Adipocyte (in vitro differentiated cells): ENCODE results near the gene THBS4.
A peak's percentile ranks its signal among the peaks of the same experiment; 100 is the strongest.
"Not testable (repeated sequence)": the region's sequence is repeated elsewhere in the genome, so short reads cannot be mapped to it uniquely, and the experiment has no call there.

Source experiments
- DNase-seq: peaks from one replicate; pipeline ENCODE4 v3.0.0-alpha.2; 2015; ENCODE audit warnings: low read depth
- H3K27me3 ChIP-seq: replicated peaks from 2 replicates; pipeline ENCODE4 v1.7.0; 2013; ENCODE audit warnings: mild to moderate bottlenecking, low read length, moderate library complexity; ENCODE audit not compliant: control insufficient read depth, insufficient read depth
- H3K36me3 ChIP-seq: 2 replicates; pipeline ENCODE4 v1.7.0; 2013; ENCODE audit warnings: low read length, mild to moderate bottlenecking, moderate library complexity; ENCODE audit not compliant: control insufficient read depth, insufficient read depth, severe bottlenecking
- H3K4me1 ChIP-seq: 2 replicates; pipeline ENCODE4 v1.7.0; 2013; ENCODE audit warnings: mild to moderate bottlenecking, low read length, moderate library complexity; ENCODE audit not compliant: control insufficient read depth, insufficient read depth
- H3K4me3 ChIP-seq: 2 replicates; pipeline ENCODE4 v1.7.0; 2013; ENCODE audit warnings: mild to moderate bottlenecking, low read length, moderate library complexity
- H3K9ac ChIP-seq: 2 replicates; pipeline ENCODE4 v1.7.0; 2013; ENCODE audit warnings: mild to moderate bottlenecking, low read length, moderate library complexity
- H3K9me3 ChIP-seq: 2 replicates; pipeline ENCODE4 v1.7.0; 2013; ENCODE audit warnings: mild to moderate bottlenecking, low read length, moderate library complexity; ENCODE audit not compliant: control insufficient read depth

Gene THBS4

GRCh38 chr5:80082281-80082680, 47.1 kb downstream of the THBS4 start:
- Histone ChIP-seq H3K4me1 (peaks cover 4% of the 10 kb centered on the region), H3K27me3 (no peaks in the 10 kb centered on the region), H3K36me3 (no peaks in the 10 kb centered on the region), H3K4me3 (peak overlapping the region; percentile 80), H3K9me3 (no peaks in the 10 kb centered on the region), H3K9ac (peak overlapping the region; percentile 74)
- DNase-seq: no peak

GRCh38 chr5:80082731-80083100, 47.6 kb downstream of the THBS4 start:
- no peaks in the 10 kb centered on the region for H3K36me3 ChIP-seq
- H3K9ac ChIP-seq: peak overlapping the region; percentile 74
- H3K9me3 ChIP-seq: no peaks in the 10 kb centered on the region
- peak; percentile 94 for DNase-seq
- H3K4me1 ChIP-seq: peaks cover 4% of the 10 kb centered on the region
- no peaks in the 10 kb centered on the region for H3K27me3 ChIP-seq
- peak overlapping the region; percentile 80 for H3K4me3 ChIP-seq

GRCh38 chr5:80083101-80083890, 48.1 kb downstream of the THBS4 start:
- DNase-seq: peak; percentile 95

GRCh38 chr5:80090884-80091166, 55.7 kb downstream of the THBS4 start:
- Histone ChIP-seq H3K4me1 (peaks cover 9% of the 10 kb centered on the region), H3K27me3 (no peaks in the 10 kb centered on the region), H3K9me3 (no peaks in the 10 kb centered on the region), H3K9ac (no peak overlapping the region), H3K36me3 (no peaks in the 10 kb centered on the region), H3K4me3 (no peak overlapping the region)
- no peak for DNase-seq

More at GRCh38 chr5:80083101-80083890, 48.1 kb downstream of the THBS4 start:
- Histone ChIP-seq H3K9me3 (no peaks in the 10 kb centered on the region), H3K4me1 (peaks cover 4% of the 10 kb centered on the region), H3K4me3 (peak overlapping the region; percentile 80), H3K36me3 (no peaks in the 10 kb centered on the region), H3K27me3 (no peaks in the 10 kb centered on the region), H3K9ac (peak overlapping the region; percentile 74)

- not testable (repeated sequence) for H3K9me3 ChIP-seq, H3K4me3 ChIP-seq, H3K4me1 ChIP-seq, H3K9ac ChIP-seq, H3K36me3 ChIP-seq, H3K27me3 ChIP-seq
- peak; percentile 87 for DNase-seq
These were observed 56.6 kb downstream of the THBS4 start for GRCh38 chr5:80091792-80092192.

- Histone ChIP-seq H3K9ac (no peak overlapping the region), H3K4me1 (peaks cover 9% of the 10 kb centered on the region), H3K9me3 (no peaks in the 10 kb centered on the region), H3K27me3 (no peaks in the 10 kb centered on the region), H3K4me3 (no peak overlapping the region), H3K36me3 (no peaks in the 10 kb centered on the region)
- DNase-seq: no peak
These were observed 57.4 kb downstream of the THBS4 start for GRCh38 chr5:80092486-80093107.

- no peak for DNase-seq
- Histone ChIP-seq H3K4me3 (no peak overlapping the region), H3K4me1 (peaks cover 9% of the 10 kb centered on the region), H3K36me3 (no peaks in the 10 kb centered on the region), H3K9me3 (no peaks in the 10 kb centered on the region), H3K9ac (no peak overlapping the region), H3K27me3 (no peaks in the 10 kb centered on the region)
These were observed 58.6 kb downstream of the THBS4 start for GRCh38 chr5:80093796-80094195.

- H3K36me3 ChIP-seq: no peaks in the 10 kb centered on the region
- H3K9ac ChIP-seq: no peak overlapping the region
- H3K4me3 ChIP-seq: no peak overlapping the region
- H3K9me3 ChIP-seq: no peaks in the 10 kb centered on the region
- H3K4me1 ChIP-seq: peaks cover 9% of the 10 kb centered on the region
- no peak for DNase-seq
- H3K27me3 ChIP-seq: no peaks in the 10 kb centered on the region
These were observed 59.1 kb downstream of the THBS4 start for GRCh38 chr5:80094236-80094738.

- no peak for DNase-seq
- Histone ChIP-seq H3K4me1 (no peaks in the 10 kb centered on the region), H3K9ac (no peak overlapping the region)
These were observed 62.3 kb downstream of the THBS4 start for GRCh38 chr5:80097451-80097850.

GRCh38 chr5:80101993-80102392, 66.8 kb downstream of the THBS4 start:
- Histone ChIP-seq H3K9me3 (no peaks in the 10 kb centered on the region), H3K27me3 (peaks cover 12% of the 10 kb centered on the region), H3K4me3 (no peak overlapping the region), H3K9ac (no peak overlapping the region), H3K4me1 (no peaks in the 10 kb centered on the region), H3K36me3 (no peaks in the 10 kb centered on the region)
- DNase-seq: no peak

More at GRCh38 chr5:80097451-80097850, 62.3 kb downstream of the THBS4 start:
- Histone ChIP-seq H3K4me3 (no peak overlapping the region), H3K27me3 (peaks cover 3% of the 10 kb centered on the region), H3K9me3 (no peaks in the 10 kb centered on the region), H3K36me3 (no peaks in the 10 kb centered on the region)

GRCh38 chr5:80103371-80103770, 68.2 kb downstream of the THBS4 start:
- Histone ChIP-seq H3K27me3 (peaks cover 12% of the 10 kb centered on the region), H3K36me3 (no peaks in the 10 kb centered on the region), H3K4me1 (no peaks in the 10 kb centered on the region), H3K9me3 (no peaks in the 10 kb centered on the region), H3K9ac (no peak overlapping the region), H3K4me3 (no peak overlapping the region)
- DNase-seq: no peak
